ENCODE measurements around the gene SPTBN4.

DNA sequence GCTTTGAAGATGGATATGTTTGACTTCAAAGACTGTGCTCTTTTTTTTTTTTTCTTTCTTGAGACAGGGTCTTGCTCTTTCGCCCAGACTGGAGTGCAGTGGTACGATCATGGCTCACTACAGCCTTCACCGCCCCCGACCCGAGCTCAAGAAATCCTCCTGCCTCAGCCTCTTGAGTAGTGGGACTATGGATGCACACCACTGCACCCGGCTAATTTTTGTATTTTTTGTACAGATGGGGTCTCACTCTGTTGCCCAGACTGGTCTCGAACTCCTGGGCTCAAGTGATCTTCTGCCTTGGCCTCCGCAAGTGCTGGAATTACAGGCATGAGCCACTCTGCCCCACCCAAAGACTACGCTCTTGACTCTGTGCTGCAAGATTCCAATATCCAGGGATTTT, 50.4 kb downstream of the SPTBN4 start:
- TF ChIP-seq, protein P1, sequence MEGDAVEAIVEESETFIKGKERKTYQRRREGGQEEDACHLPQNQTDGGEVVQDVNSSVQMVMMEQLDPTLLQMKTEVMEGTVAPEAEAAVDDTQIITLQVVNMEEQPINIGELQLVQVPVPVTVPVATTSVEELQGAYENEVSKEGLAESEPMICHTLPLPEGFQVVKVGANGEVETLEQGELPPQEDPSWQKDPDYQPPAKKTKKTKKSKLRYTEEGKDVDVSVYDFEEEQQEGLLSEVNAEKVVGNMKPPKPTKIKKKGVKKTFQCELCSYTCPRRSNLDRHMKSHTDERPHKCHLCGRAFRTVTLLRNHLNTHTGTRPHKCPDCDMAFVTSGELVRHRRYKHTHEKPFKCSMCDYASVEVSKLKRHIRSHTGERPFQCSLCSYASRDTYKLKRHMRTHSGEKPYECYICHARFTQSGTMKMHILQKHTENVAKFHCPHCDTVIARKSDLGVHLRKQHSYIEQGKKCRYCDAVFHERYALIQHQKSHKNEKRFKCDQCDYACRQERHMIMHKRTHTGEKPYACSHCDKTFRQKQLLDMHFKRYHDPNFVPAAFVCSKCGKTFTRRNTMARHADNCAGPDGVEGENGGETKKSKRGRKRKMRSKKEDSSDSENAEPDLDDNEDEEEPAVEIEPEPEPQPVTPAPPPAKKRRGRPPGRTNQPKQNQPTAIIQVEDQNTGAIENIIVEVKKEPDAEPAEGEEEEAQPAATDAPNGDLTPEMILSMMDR (IDR thresholded peaks at IDR 0.05; ENCODE audit: insufficient read depth, low read depth, low read length), result no peak
- no peak for TF ChIP-seq EZH2 (IDR thresholded peaks at IDR 0.05; ENCODE audit: insufficient read depth, low read length)

Data from astrocyte (in vitro differentiated cells and primary cell).